ENCODE data around the gene CAMK2A.

CAMK2A gene

GRCh38 chr5:150286820-150287219 lies 2.8 kb downstream of the CAMK2A start:
- no peaks in the 10 kb centered on the region for H3K36me3 ChIP-seq (ENCODE audit: insufficient read depth, low read length)
- H3K9ac ChIP-seq (ENCODE audit: low read depth, low read length): no peak overlapping the region
- no peaks in the 10 kb centered on the region for H3K9me3 ChIP-seq (ENCODE audit: control insufficient read depth, insufficient read depth, low read length)
- peaks cover 10% of the 10 kb centered on the region for H3K4me1 ChIP-seq (ENCODE audit: insufficient read depth, low read length)

DNA sequence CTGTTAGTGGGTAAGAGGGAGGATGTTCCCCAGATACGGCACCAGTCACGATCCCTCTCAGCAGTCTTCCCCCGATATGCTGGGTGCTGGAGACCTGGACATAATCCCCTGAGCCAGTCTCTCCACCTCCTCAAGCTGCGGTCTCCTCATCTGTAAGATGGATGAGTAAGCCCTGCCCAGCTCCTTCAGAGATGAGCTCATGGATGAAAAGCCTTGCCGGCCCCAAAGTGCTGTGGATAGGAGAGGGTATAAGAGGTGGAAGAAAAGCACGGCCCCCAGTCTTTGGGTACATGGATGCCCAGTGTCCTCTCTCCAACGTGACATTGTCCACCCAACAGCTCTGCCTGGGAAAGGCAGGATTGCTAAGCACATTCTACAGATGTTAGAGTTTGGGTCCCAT lies 4.5 kb downstream of the CAMK2A start:
- Histone ChIP-seq H3K9me3 (ENCODE audit: control insufficient read depth, insufficient read depth, low read length) (no peaks in the 10 kb centered on the region), H3K4me1 (ENCODE audit: insufficient read depth, low read length) (peaks cover 4% of the 10 kb centered on the region; the same call in 1 of the 2 replicates), H3K9ac (ENCODE audit: low read depth, low read length) (no peak overlapping the region), H3K36me3 (ENCODE audit: insufficient read depth, low read length) (no peaks in the 10 kb centered on the region)

GRCh38 chr5:150284311-150284710 lies 5.3 kb downstream of the CAMK2A start:
- H3K36me3 ChIP-seq (ENCODE audit: insufficient read depth, low read length): no peaks in the 10 kb centered on the region
- H3K9me3 ChIP-seq (ENCODE audit: control insufficient read depth, insufficient read depth, low read length): no peaks in the 10 kb centered on the region
- no peak overlapping the region for H3K9ac ChIP-seq (ENCODE audit: low read depth, low read length)
- peaks cover 4% of the 10 kb centered on the region; the same call in 1 of the 2 replicates for H3K4me1 ChIP-seq (ENCODE audit: insufficient read depth, low read length)

DNA sequence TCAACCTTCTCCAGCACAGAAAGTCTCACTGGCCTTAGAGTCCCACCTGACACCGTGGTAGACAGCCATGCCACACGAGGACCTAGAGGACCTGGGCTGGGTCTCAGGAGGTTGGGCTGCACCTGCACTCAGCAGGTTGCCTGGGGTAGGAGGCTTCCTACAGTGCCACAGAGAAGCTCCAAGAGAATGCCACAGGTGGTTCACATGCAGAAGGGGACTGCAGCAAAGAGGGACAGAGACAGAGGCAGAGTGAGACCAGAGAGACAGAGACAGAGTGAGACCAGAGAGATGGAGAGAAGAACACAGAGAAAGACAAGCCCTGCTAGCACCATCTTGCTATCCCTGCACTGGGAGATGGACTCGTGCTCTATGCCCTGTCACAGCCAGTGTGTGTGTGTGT lies 5.7 kb downstream of the CAMK2A start:
- H3K9ac ChIP-seq (ENCODE audit: low read depth, low read length): no peak overlapping the region
- H3K9me3 ChIP-seq (ENCODE audit: control insufficient read depth, insufficient read depth, low read length): no peaks in the 10 kb centered on the region
- peaks cover 4% of the 10 kb centered on the region; the same call in 1 of the 2 replicates for H3K4me1 ChIP-seq (ENCODE audit: insufficient read depth, low read length)
- no peaks in the 10 kb centered on the region for H3K36me3 ChIP-seq (ENCODE audit: insufficient read depth, low read length)

- no peak overlapping the region for H3K9ac ChIP-seq (ENCODE audit: low read depth, low read length)
- H3K9me3 ChIP-seq (ENCODE audit: control insufficient read depth, insufficient read depth, low read length): no peaks in the 10 kb centered on the region
- H3K36me3 ChIP-seq (ENCODE audit: insufficient read depth, low read length): no peaks in the 10 kb centered on the region
- H3K4me1 ChIP-seq (ENCODE audit: insufficient read depth, low read length): no peaks in the 10 kb centered on the region; the same call in 1 of the 2 replicates
Observed at GRCh38 chr5:150281987-150282386, 7.6 kb downstream of the CAMK2A start.

DNA sequence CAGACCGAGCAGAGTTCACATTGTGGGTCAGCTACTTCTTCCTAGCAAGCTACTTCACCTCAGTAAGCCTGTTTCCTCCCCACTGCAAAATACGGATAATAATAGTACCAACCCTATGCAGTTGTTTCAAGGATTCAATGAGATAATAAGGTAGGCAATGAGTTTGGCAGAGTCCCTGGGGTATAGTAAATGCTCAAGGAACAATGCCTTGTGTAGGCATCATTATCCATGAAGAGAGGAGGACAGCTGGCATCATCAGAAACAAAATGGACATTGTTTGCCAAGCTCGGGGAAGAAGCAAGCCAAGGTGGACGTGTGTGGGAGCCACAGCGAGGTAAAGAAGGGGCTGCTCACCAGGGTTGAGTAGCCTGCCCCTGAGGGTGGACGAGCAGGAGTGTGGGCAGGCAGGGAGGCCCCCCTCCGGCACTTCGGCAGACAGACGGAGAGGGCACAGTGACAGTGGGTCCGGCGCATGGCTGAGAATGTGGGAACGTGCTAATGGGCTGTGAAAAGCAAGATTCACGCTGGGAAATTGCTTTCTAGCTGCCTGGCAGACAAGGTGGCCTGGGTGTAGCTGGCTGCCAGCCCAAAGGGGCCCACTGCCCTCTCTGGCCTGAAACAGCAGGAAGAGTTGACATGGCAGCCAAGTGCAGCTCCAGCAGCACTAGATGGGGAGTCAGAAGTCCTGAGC lies 10.1 kb downstream of the CAMK2A start:
- Histone ChIP-seq H3K9me3 (ENCODE audit: control insufficient read depth, insufficient read depth, low read length) (no peaks in the 10 kb centered on the region), H3K36me3 (ENCODE audit: insufficient read depth, low read length) (no peaks in the 10 kb centered on the region), H3K9ac (ENCODE audit: low read depth, low read length) (no peak overlapping the region), H3K4me1 (ENCODE audit: insufficient read depth, low read length) (no peaks in the 10 kb centered on the region; the same call in 1 of the 2 replicates)

- H3K9me3 ChIP-seq (ENCODE audit: control insufficient read depth, insufficient read depth, low read length): no peaks in the 10 kb centered on the region
- H3K4me1 ChIP-seq (ENCODE audit: insufficient read depth, low read length): no peaks in the 10 kb centered on the region; the same call in 1 of the 2 replicates
- no peaks in the 10 kb centered on the region for H3K36me3 ChIP-seq (ENCODE audit: insufficient read depth, low read length)
- no peak overlapping the region for H3K9ac ChIP-seq (ENCODE audit: low read depth, low read length)
Observed at GRCh38 chr5:150278916-150279315, 10.7 kb downstream of the CAMK2A start.

DNA sequence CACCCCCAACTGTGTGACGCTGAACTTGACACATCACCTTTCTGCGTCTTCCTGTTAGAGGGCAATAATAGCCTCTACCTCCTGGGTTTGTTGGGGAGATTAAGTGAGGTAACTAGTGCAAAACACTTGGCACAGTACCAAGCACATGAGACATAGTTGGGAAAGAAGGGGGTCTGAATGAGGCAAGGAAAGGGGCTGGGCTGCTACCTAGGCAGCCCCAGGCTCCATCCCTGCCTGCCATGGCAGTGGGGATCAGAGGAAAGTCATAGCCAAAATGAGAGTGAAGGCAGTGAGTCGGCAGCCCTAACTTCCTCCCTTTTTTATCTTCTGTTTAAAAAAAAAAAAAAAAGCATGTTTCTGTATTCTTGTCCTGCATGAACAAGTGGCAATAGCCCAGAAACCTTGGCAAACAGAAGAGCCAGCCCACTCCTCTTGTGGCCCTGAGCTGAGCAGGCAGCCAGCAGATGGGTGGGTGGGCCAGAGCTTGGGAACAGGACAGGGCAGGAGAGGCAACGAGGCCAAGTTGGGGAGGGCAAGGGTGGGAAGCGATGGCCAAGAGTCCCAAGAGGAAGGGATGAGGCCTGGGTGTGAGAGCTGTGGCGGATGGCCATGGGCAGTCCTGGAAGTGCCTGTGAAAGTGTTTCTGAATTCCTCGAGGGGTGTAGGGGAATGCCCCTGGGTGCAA lies 11.4 kb downstream of the CAMK2A start:
- H3K9me3 ChIP-seq (ENCODE audit: control insufficient read depth, insufficient read depth, low read length): no peaks in the 10 kb centered on the region
- no peaks in the 10 kb centered on the region for H3K36me3 ChIP-seq (ENCODE audit: insufficient read depth, low read length)
- no peaks in the 10 kb centered on the region; the same call in 1 of the 2 replicates for H3K4me1 ChIP-seq (ENCODE audit: insufficient read depth, low read length)
- H3K9ac ChIP-seq (ENCODE audit: low read depth, low read length): no peak overlapping the region

- no peaks in the 10 kb centered on the region for H3K36me3 ChIP-seq (ENCODE audit: insufficient read depth, low read length)
- no peak overlapping the region for H3K9ac ChIP-seq (ENCODE audit: low read depth, low read length)
- H3K4me1 ChIP-seq (ENCODE audit: insufficient read depth, low read length): peaks cover 2% of the 10 kb centered on the region; the same call in 1 of the 2 replicates
- H3K9me3 ChIP-seq (ENCODE audit: control insufficient read depth, insufficient read depth, low read length): no peaks in the 10 kb centered on the region
Observed at GRCh38 chr5:150277043-150277442, 12.5 kb downstream of the CAMK2A start.

DNA sequence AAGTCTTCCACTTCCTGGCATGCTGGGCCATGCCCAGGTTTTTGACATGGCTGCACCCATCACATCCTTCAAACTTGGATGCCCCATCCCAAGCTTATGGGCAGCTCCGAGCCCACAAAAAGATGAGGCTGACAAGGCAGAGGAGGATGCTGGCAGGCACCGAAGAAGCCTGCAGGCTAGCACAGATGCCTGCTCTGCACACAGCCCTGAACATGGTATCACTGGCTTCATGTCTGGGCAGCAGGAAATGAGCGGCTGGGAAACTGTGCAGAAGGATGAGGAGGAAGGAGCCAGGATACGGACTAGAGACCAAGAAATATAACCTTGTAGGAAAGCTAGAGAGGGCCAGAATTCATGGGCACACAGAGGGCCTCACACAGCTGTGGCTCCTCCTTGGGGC lies 14.8 kb downstream of the CAMK2A start:
- Histone ChIP-seq H3K9ac (ENCODE audit: low read depth, low read length) (no peak overlapping the region), H3K4me1 (ENCODE audit: insufficient read depth, low read length) (peaks cover 6% of the 10 kb centered on the region; the same call in 1 of the 2 replicates), H3K36me3 (ENCODE audit: insufficient read depth, low read length) (no peaks in the 10 kb centered on the region), H3K9me3 (ENCODE audit: control insufficient read depth, insufficient read depth, low read length) (no peaks in the 10 kb centered on the region)

- peaks cover 9% of the 10 kb centered on the region; the same call in 1 of the 2 replicates for H3K4me1 ChIP-seq (ENCODE audit: insufficient read depth, low read length)
- no peak overlapping the region for H3K9ac ChIP-seq (ENCODE audit: low read depth, low read length)
- no peaks in the 10 kb centered on the region for H3K36me3 ChIP-seq (ENCODE audit: insufficient read depth, low read length)
- no peaks in the 10 kb centered on the region for H3K9me3 ChIP-seq (ENCODE audit: control insufficient read depth, insufficient read depth, low read length)
Observed at GRCh38 chr5:150272531-150272930, 17.0 kb downstream of the CAMK2A start.

DNA sequence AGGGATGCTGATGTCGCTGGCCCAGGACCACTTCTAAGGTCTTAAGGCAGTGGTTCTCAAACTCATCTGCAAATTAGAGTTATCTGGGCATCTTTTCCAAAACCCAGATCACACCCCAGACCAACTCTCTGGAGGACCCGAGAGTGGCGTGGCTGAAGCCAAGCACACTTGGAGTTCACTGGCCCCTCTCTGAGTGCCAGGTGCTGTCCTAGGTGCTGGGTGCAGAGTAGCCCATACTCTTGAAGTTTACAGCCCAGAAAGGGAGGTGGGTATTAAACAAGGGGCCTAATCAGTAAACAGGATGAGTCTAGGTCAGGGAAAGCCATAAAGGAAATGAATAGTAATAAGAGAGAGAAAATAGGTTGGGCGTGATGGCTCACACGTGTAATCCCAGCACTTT lies 17.6 kb downstream of the CAMK2A start:
- no peak overlapping the region for H3K9ac ChIP-seq (ENCODE audit: low read depth, low read length)
- no peaks in the 10 kb centered on the region for H3K36me3 ChIP-seq (ENCODE audit: insufficient read depth, low read length)
- peaks cover 11% of the 10 kb centered on the region; the same call in 1 of the 2 replicates for H3K4me1 ChIP-seq (ENCODE audit: insufficient read depth, low read length)
- no peaks in the 10 kb centered on the region for H3K9me3 ChIP-seq (ENCODE audit: control insufficient read depth, insufficient read depth, low read length)

DNA sequence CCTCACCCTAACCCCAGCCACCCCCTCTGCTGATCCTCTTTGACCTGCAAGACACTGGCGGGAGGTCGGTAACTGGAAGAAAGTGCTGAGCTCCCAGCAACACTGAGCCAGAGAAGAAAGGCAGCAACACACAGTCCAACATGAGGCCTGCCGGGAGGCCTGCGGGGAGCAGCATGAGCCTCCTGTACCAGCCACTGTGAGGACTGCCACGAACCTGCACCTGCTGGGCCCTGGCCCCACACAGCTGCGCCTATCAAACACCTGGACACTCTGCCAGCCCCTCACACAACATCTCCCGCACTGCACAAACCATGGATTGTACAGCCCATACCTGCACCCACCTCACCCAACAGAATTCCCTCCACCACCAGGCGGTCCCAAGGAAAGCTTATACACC lies 18.3 kb downstream of the CAMK2A start:
- H3K9ac ChIP-seq (ENCODE audit: low read depth, low read length): no peak overlapping the region
- no peaks in the 10 kb centered on the region for H3K36me3 ChIP-seq (ENCODE audit: insufficient read depth, low read length)
- H3K4me1 ChIP-seq (ENCODE audit: insufficient read depth, low read length): peaks cover 13% of the 10 kb centered on the region; the same call in 1 of the 2 replicates
- H3K9me3 ChIP-seq (ENCODE audit: control insufficient read depth, insufficient read depth, low read length): no peaks in the 10 kb centered on the region

- Histone ChIP-seq H3K9ac (ENCODE audit: low read depth, low read length) (no peak overlapping the region), H3K36me3 (ENCODE audit: insufficient read depth, low read length) (no peaks in the 10 kb centered on the region), H3K9me3 (ENCODE audit: control insufficient read depth, insufficient read depth, low read length) (no peaks in the 10 kb centered on the region), H3K4me1 (ENCODE audit: insufficient read depth, low read length) (peaks cover 13% of the 10 kb centered on the region; the same call in 1 of the 2 replicates)
Observed at GRCh38 chr5:150270541-150271295, 18.9 kb downstream of the CAMK2A start.
